Parathyroid adenoma (tissue), 2 donors: Measurements from ENCODE around the gene ANP32E.
A peak's percentile ranks its signal among the peaks of the same experiment; 100 is the strongest.
"Not testable (repeated sequence)": the region's sequence is repeated elsewhere in the genome, so short reads cannot be mapped to it uniquely, and the experiment has no call there.

Source experiments
- H2AFZ ChIP-seq: fragments of 300-600 bp; sonication (generic); one replicate; pipeline ENCODE4 v1.7.0; 2017; ENCODE audit warnings: antibody characterized with exemption, mild to moderate bottlenecking
- H3K27ac ChIP-seq: fragments of 300-600 bp; sonication (generic); one replicate; pipeline ENCODE4 v1.7.0; 2017
- H3K27me3 ChIP-seq: fragments of 300-600 bp; sonication (generic); one replicate; pipeline ENCODE4 v1.7.0; 2017; ENCODE audit warnings: low read length; ENCODE audit not compliant: control insufficient read depth, insufficient read depth
- H3K36me3 ChIP-seq: fragments of 300-600 bp; sonication (generic); one replicate; pipeline ENCODE4 v1.7.0; 2017; ENCODE audit warnings: low read length; ENCODE audit not compliant: control insufficient read depth, insufficient read depth
- H3K4me1 ChIP-seq: fragments of 300-600 bp; sonication (generic); one replicate; pipeline ENCODE4 v1.7.0; 2017; ENCODE audit warnings: control low read depth
- H3K4me2 ChIP-seq: fragments of 300-600 bp; sonication (generic); one replicate; pipeline ENCODE4 v1.7.0; 2017; ENCODE audit warnings: low read length
- H3K4me3 ChIP-seq: fragments of 300-600 bp; sonication (generic); one replicate; pipeline ENCODE4 v1.7.0; 2017; ENCODE audit warnings: low read depth, low read length
- H3K79me2 ChIP-seq: fragments of 300-600 bp; sonication (generic); one replicate; pipeline ENCODE4 v1.7.0; 2017; ENCODE audit warnings: control low read depth
- H3K9ac ChIP-seq: fragments of 300-600 bp; sonication (generic); one replicate; pipeline ENCODE4 v1.7.0; 2017; ENCODE audit warnings: mild to moderate bottlenecking
- H3K9me3 ChIP-seq: fragments of 300-600 bp; sonication (generic); one replicate; pipeline ENCODE4 v1.7.0; 2017; ENCODE audit warnings: low read length; ENCODE audit not compliant: control insufficient read depth
- TF ChIP-seq, protein P1 (sequence below): fragments of 300-600 bp; sonication (generic); IDR thresholded peaks from one replicate; pipeline ENCODE4 v1.7.0; 2017; ENCODE audit warnings: antibody characterized with exemption, mild to moderate bottlenecking
- donor health status: primary hyperparathyroidism.

Gene ANP32E

DNA sequence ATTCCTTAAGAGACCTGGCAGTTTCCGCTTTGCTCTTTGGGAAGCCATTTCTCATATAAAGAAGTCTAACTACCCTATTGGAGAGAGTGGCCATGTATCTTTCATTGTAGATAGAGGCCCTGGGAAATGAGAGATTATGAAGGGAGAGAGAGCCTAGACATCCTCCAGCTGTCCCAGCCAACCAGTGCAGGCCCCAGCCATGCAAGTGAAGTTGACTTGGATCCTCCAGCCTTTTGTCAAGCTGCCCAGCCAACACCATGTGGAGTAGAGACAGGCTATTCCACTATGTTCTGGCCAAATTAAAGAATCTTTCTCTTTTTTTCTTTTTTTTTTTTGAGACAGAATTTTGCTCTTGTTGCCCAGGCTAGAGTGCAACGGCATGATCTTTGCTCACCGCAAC is 7.1 kb upstream of the ANP32E start:
- Histone ChIP-seq H3K4me1 (no peaks in the 10 kb centered on the region), H3K27ac (no peak overlapping the region), H2AFZ (no peak overlapping the region), H3K79me2 (no peaks in the 10 kb centered on the region), H3K9ac (no peak overlapping the region), H3K9me3 (no peaks in the 10 kb centered on the region), H3K36me3 (no peaks in the 10 kb centered on the region), H3K4me2 (no peak overlapping the region), H3K4me3 (no peak overlapping the region), H3K27me3 (no peaks in the 10 kb centered on the region)
- TF ChIP-seq, protein P1, sequence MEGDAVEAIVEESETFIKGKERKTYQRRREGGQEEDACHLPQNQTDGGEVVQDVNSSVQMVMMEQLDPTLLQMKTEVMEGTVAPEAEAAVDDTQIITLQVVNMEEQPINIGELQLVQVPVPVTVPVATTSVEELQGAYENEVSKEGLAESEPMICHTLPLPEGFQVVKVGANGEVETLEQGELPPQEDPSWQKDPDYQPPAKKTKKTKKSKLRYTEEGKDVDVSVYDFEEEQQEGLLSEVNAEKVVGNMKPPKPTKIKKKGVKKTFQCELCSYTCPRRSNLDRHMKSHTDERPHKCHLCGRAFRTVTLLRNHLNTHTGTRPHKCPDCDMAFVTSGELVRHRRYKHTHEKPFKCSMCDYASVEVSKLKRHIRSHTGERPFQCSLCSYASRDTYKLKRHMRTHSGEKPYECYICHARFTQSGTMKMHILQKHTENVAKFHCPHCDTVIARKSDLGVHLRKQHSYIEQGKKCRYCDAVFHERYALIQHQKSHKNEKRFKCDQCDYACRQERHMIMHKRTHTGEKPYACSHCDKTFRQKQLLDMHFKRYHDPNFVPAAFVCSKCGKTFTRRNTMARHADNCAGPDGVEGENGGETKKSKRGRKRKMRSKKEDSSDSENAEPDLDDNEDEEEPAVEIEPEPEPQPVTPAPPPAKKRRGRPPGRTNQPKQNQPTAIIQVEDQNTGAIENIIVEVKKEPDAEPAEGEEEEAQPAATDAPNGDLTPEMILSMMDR, result no peak

DNA sequence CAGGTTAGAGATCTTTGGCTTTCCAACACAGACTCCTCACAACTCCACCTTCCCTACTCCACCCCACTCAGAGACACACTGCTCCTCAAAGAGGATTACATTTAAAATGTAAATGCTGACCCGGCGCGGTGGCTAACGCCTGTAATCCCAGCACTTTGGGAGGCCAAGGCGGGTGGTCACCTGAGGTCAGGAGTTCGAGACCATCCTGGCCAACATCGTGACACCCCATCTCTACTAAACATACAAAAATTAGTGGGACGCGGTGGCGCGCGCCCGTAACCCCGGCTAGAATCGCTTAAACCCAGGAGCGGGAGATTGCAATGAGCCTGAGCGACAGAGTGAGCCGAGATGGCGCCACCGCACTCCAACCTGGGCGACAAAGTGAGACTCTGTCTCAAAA is 1.8 kb upstream of the ANP32E start:
- no peak overlapping the region for H3K4me2 ChIP-seq
- H3K27ac ChIP-seq, result no peak overlapping the region
- H3K27me3 ChIP-seq, result no peaks in the 10 kb centered on the region
- no peaks in the 10 kb centered on the region for H3K36me3 ChIP-seq
- H3K4me3 ChIP-seq, result no peak overlapping the region
- H2AFZ ChIP-seq, result no peak overlapping the region
- no peaks in the 10 kb centered on the region for H3K9me3 ChIP-seq
- H3K9ac ChIP-seq, result no peak overlapping the region
- H3K79me2 ChIP-seq, result no peaks in the 10 kb centered on the region
- H3K4me1 ChIP-seq, result peaks cover 2% of the 10 kb centered on the region
- TF ChIP-seq, protein P1, result no peak

DNA sequence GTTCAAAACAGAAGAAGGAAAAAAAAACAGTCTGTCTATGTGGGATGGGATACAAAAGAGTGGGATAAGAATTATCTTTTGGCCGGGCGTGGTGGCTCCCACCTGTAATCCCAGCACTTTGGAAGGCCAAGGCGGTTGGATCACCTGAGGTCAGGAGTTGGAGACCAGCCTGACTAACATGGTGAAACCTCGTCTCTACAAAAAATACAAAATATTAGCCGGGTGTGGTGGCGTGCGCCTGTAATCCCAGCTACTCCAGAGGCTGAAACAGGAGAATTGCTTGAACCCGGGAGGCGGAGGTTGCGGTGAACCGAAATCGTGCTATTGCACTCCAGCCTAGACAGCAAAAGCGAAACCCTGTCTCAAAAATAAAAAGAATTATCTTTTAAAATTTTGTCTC is 1.3 kb upstream of the ANP32E start:
- H2AFZ ChIP-seq, H3K9ac ChIP-seq, H3K4me1 ChIP-seq, H3K4me2 ChIP-seq, H3K4me3 ChIP-seq, H3K27me3 ChIP-seq, H3K9me3 ChIP-seq, H3K27ac ChIP-seq, H3K36me3 ChIP-seq, H3K79me2 ChIP-seq: not testable (repeated sequence)

DNA sequence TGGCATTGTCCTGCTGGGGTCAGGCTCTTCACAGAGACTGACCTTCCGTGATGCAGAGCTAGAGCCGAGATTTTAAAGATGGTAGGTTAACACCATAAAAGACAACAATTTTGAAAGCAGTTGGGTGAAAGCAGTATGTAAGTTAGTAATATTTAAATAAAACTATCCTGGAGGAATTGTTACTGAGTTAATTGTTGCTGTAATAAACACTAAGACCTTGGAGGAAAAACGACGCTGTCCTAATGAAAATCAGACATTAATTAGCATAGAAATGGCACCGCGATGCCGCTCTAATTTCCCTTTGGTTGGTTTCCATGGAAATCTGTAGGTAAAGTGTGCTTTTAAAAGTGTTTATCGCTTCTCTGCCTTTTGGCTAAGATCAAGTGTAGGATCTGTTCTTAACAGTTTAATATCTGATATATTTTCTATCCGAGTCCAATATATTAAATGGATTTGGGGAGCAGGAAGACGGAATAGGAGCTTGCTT is 745 bp upstream of the ANP32E start:
- peak overlapping the region; percentile 3 for H3K27ac ChIP-seq

GRCh38 chr1:150235294-150235851 is 539 bp downstream of the ANP32E start:
- Histone ChIP-seq H3K27me3 (no peaks in the 10 kb centered on the region), H3K79me2 (no peaks in the 10 kb centered on the region), H2AFZ (peak overlapping the region; percentile 83), H3K9ac (peak overlapping the region; percentile 87), H3K4me2 (peak overlapping the region; percentile 90), H3K4me1 (peaks cover 2% of the 10 kb centered on the region), H3K4me3 (peak overlapping the region; percentile 94), H3K36me3 (no peaks in the 10 kb centered on the region), H3K27ac (peak overlapping the region; percentile 95), H3K9me3 (no peaks in the 10 kb centered on the region)
- TF ChIP-seq, protein P1, result no peak

More for the DNA sequence above, 745 bp upstream of the ANP32E start:
- Histone ChIP-seq H3K79me2 (no peaks in the 10 kb centered on the region), H3K9me3 (no peaks in the 10 kb centered on the region), H3K4me2 (peak overlapping the region; percentile 72), H3K4me3 (peak overlapping the region; percentile 94), H3K27me3 (no peaks in the 10 kb centered on the region), H3K36me3 (no peaks in the 10 kb centered on the region), H2AFZ (peak overlapping the region; percentile 72), H3K9ac (no peak overlapping the region), H3K4me1 (peaks cover 2% of the 10 kb centered on the region)
- TF ChIP-seq, protein P1, result no peak
